Placental epithelial cell (primary cell): ENCODE measurements around the gene IL1A. TPM values are rescaled to one million over a fixed set of nuclear protein-coding genes. Genes with fewer than 3 reads are reported as not detected.

Experiments used
- total RNA-seq: library from RNA; depleted of rRNA; stranded (reverse); fragments of >200 nt; gene quantifications from 2 replicates; pipeline ENCODE4 v1.2.3, GENCODE V29; 2012

The IL1A gene
- total RNA-seq = under 0.01 and 0.54 TPM in 2 replicates

GRCh38 chr2:112784199-112785189 lies at the start of gene IL1A:
TSS of gene IL1A (minus strand) at chr2:112784493. CDS start at chr2:112783770, 723 bp downstream.

GRCh38 chr2:112764071-112765044 lies 19.9 kb downstream of the IL1A start, which contains the start of gene CKAP2L:
TSS of gene CKAP2L (minus strand) at chr2:112764609. CDS start at chr2:112764598, 11 bp downstream.

Other genes starting within 250 kb of the IL1A start
- gene POLR1B, start 242.0 kb downstream of the IL1A start, total RNA-seq = 6.7 and 8.2 TPM in 2 replicates
- gene CHCHD5, start 199.9 kb downstream of the IL1A start, total RNA-seq = 10.6 and 11.3 TPM in 2 replicates
- 13.3 and 14.1 TPM in 2 replicates for gene SLC20A1, start 138.6 kb downstream of the IL1A start, total RNA-seq
- not detected in 2 replicates for gene NT5DC4, start 63.5 kb downstream of the IL1A start, total RNA-seq
- 3.1 and 4.9 TPM in 2 replicates for gene CKAP2L, start 19.9 kb downstream of the IL1A start, total RNA-seq
- 0.11 TPM in 1 of 2 replicates, not detected in the other for gene IL1B, start 52.3 kb upstream of the IL1A start, total RNA-seq
- gene IL37, start 126.7 kb upstream of the IL1A start, total RNA-seq = not detected in 2 replicates
- not detected in 2 replicates for gene IL36G, start 193.5 kb upstream of the IL1A start, total RNA-seq
- gene IL36A, start 221.0 kb upstream of the IL1A start, total RNA-seq = not detected in 2 replicates